NOMO-1 treated with dmso at 0.1 percent for 144 hours (cell line): ENCODE measurements around the gene C12orf75.
"Not testable (repeated sequence)": the region's sequence is repeated elsewhere in the genome, so short reads cannot be mapped to it uniquely, and the experiment has no call there.

Source experiments
- DNase-seq: peaks from one replicate; lab custom pipeline; 2025; ENCODE audit not compliant: unreplicated experiment; lab: John Stamatoyannopoulos, UW

Gene C12orf75

GRCh38 chr12:105368047-105368646, 37.7 kb downstream of the C12orf75 start:
- no peak for DNase-seq

GRCh38 chr12:105369014-105369413, 38.5 kb downstream of the C12orf75 start:
- DNase-seq: no peak

DNA sequence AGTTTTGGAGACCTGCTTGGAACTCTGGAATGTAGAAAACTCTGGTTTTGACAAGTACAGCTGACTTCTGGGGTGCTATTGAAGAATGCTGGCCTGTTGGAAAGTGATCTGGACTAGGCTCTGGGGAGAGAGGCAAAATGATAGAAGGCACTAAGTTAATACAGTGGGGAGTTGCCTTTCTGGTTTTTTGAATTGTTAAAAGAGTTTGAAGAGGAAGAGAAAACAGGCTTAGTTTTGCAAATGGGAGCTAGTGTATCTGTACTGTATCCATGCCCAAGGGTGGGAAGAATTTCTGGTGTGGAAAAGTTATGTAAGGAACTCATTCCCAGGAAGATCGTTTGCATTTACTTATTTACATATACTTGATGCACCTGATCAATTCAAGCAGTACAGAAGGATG, 43.8 kb downstream of the C12orf75 start:
- no peak for DNase-seq

DNA sequence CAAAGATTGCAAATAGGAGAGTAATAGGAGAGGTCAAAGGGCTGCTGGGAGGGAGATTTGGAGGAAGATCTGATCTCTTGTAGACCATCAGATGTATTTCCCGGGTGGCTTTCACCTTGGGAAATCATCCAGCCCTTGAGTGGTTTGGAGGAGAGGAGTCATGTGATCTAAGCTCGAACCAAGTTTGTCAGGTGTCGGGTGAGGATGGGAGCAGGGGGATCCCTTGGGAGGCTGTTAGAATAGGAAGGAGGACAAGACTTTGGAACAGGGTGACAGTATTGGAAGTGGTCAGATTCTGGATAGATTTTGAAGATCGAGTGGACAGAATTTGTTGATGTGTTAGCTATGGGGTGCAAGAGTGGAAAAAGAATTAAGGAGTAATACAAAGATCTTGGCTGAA, 46.6 kb downstream of the C12orf75 start:
- no peak for DNase-seq

GRCh38 chr12:105378911-105379310, 48.4 kb downstream of the C12orf75 start:
- DNase-seq: no peak

- no peak for DNase-seq
Measured at GRCh38 chr12:105382771-105383622, 52.5 kb downstream of the C12orf75 start.

DNA sequence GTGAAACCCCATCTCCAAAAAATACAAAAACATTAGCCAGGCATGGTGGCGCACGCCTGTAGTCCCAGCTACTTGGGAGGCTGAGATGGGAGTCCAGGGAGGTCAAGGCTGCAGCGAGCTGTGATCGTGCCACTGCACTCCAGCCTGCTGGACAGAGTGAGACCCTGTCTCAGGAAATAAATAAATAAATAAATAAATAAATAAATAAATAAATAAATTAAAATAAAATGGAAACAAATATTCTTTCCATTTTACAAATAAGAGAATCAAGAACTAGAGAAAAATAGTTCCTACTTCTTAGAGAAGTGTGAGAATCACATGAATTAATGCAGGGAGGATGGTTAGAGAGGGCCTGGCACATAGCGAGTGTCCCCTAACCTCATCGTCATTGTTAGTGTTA, 53.7 kb downstream of the C12orf75 start:
- DNase-seq: no peak

- no peak for DNase-seq
Measured at GRCh38 chr12:105384916-105385535, 54.5 kb downstream of the C12orf75 start.

DNA sequence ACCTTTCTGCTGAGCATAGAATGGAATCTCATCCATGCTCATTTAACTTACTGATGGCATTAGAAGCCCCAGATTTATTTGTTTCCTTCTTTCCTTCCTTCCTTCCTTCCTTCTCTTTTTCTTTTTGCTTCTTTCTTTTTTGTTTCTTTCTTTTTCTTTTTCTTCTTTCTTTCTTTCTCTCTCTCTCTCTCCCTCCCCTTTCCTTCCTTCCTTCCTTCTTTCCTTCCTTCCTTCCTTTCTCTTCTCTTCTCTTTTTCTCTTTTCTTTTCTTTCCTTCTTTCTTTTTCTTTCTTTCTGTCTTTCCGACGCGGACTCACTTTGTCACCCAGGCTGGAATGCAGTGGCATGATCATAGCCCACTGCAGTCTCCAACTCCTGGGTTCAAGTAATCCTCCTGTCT, 55.9 kb downstream of the C12orf75 start:
- no peak for DNase-seq

GRCh38 chr12:105391231-105391630, 60.7 kb downstream of the C12orf75 start:
- DNase-seq: no peak

GRCh38 chr12:105393587-105393986, 63.1 kb downstream of the C12orf75 start:
- no peak for DNase-seq

DNA sequence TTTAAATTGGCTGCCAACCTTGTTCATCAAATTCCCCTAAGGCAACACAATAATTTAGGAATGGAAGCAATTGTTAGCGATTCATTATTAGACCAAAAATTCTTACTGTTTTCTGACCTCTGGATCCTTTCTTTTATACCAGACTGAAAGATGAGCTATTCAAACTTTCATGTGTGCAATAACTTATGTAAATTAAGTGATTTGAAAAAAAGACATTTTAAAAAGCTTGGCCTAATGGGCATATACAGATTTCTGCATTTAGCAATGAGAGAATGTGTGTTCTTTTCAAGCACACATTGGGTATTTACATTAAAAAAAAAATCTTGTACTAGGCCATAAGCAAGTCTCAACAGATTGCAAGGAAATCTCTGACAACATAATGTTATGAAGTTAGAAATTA, 65.5 kb downstream of the C12orf75 start:
- no peak for DNase-seq

DNA sequence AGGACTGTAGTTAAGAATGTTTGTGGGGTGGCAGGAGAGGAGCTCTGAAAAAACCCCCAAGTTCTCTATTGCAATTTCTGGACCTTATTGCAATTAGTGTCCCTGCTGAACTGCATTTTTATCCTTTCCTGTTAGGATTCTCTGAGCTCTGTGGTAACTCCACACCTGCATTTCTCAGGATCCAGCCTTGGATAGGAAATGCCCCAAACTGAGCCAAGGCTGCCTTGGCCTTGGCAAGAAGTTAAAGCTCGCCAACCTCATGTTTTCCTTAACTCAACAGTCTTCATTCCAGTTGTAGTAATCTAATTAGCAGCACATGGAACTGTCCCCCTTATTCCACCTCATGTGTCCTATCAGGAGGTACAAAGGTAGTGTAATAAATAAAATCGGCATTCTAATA, 66.5 kb downstream of the C12orf75 start:
- no peak for DNase-seq

GRCh38 chr12:105398930-105399329, 68.4 kb downstream of the C12orf75 start:
- DNase-seq: no peak

DNA sequence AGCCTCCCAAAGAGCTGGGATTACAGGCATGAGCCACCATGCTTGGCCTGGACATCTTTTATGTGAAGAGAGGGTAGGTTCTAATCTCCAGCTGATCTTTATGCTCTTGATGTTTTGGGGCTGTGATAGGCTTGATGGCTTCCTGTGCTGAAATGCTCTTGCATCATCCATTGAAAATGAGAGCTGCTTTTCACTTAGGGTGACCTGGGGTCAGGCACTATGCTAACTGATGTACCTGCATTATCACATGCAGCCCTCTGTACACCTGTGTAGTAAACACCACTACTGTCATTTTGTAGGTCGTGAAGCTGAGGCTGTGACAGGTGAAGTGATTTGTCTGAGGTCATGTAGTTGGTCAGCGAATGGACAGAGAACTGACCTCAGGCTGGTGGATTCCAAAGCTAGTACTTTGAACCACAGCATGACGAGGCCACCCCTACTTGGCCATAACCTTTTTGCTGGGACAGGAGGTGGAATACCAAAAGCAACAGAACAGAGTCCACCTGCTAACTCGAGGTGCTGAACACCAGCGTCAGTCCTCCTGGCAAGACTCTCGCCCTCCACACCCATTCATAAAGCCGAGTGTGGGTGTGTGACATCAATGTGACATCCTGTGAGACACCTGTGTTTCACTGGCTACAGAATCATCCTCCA, 69.1 kb downstream of the C12orf75 start:
- no peak for DNase-seq

- DNase-seq: no peak
Measured at GRCh38 chr12:105400227-105400626, 69.7 kb downstream of the C12orf75 start.

DNA sequence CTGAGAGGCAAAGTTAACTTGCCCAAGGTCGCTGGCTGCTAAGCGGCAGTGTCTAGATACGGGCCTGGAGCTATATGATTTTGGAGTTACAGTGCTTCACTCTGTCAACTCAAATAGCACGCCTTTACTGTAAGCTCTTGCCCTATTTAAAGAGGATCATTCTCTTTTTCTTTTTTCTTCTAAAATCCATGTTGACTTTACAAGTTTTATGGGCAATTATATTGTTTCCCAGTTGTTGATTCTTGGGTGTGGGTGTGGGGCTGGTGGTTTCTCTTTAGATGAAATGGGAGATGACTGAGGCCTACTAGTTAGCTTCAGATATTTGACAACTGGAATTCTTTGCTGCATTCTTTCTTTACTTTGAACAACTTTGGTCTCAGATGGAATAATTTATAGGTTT, 70.7 kb downstream of the C12orf75 start:
- no peak for DNase-seq

- DNase-seq: no peak
Measured at GRCh38 chr12:105402366-105402765, 71.9 kb downstream of the C12orf75 start.

- no peak for DNase-seq
Measured at GRCh38 chr12:105403095-105403494, 72.6 kb downstream of the C12orf75 start.

- DNase-seq: not testable (repeated sequence)
Measured at GRCh38 chr12:105404134-105404533, 73.6 kb downstream of the C12orf75 start.

GRCh38 chr12:105406497-105406896, 76.0 kb downstream of the C12orf75 start:
- DNase-seq: no peak

DNA sequence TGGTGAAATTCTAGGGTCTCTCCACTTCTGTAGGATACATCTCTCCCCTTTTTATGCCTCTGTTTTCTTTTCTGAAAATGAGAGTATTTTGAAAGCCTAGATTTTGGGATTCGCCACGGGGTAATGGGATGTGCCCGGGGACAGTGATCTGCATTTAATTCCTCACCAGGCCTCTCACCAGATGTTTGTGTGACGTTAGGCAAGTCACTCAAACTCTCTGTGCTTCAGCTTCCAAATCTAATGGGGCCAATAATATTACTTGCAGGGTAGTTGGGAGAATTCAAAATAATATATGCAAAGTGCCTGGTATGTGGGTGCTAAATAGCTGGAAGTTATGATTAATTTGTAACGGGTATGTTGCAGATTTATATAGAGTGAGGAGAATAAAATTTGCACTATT, 78.8 kb downstream of the C12orf75 start:
- DNase-seq: no peak
